Ishikawa (cell line): ENCODE data around the gene TTC3.

Source experiments
- CEBPB ChIP-seq: IDR thresholded peaks from 2 replicates; pipeline ENCODE4 v1.6.1; 2012
- CREB1 ChIP-seq: IDR thresholded peaks from 2 replicates; pipeline ENCODE4 v1.6.1; 2012; ENCODE audit warnings: low read depth
- EGR1 ChIP-seq: IDR thresholded peaks from 2 replicates; pipeline ENCODE4 v1.6.1; 2012
- EP300 ChIP-seq: IDR thresholded peaks from 2 replicates; pipeline ENCODE4 v1.6.1; 2012; ENCODE audit warnings: borderline replicate concordance
- FOXM1 ChIP-seq: IDR thresholded peaks from 2 replicates; pipeline ENCODE4 v1.6.1; 2012; ENCODE audit warnings: low read depth, borderline replicate concordance
- NFIC ChIP-seq: IDR thresholded peaks from 2 replicates; pipeline ENCODE4 v1.6.1; 2012
- RAD21 ChIP-seq: IDR thresholded peaks from 2 replicates; pipeline ENCODE4 v1.6.1; 2012; ENCODE audit warnings: low read depth
- REST ChIP-seq: IDR thresholded peaks from 2 replicates; pipeline ENCODE4 v1.6.1; 2012; ENCODE audit warnings: low read depth, mild to moderate bottlenecking
- TAF1 ChIP-seq: IDR thresholded peaks from 2 replicates; pipeline ENCODE4 v1.6.1; 2012; ENCODE audit warnings: low read depth, mild to moderate bottlenecking
- TCF12 ChIP-seq: IDR thresholded peaks from 2 replicates; pipeline ENCODE4 v1.6.1; 2012; ENCODE audit warnings: low read depth
- TEAD4 ChIP-seq: IDR thresholded peaks from 2 replicates; pipeline ENCODE4 v1.6.1; 2012
- USF1 ChIP-seq: IDR thresholded peaks from 2 replicates; pipeline ENCODE4 v1.6.1; 2012
- YY1 ChIP-seq: IDR thresholded peaks from 2 replicates; pipeline ENCODE4 v1.6.1; 2012; ENCODE audit warnings: low read depth
- ZBTB7A ChIP-seq: IDR thresholded peaks from 2 replicates; pipeline ENCODE4 v1.6.1; 2012; ENCODE audit warnings: low read depth
- TF ChIP-seq, protein P1 (sequence below): IDR thresholded peaks from 2 replicates; pipeline ENCODE4 v1.6.1; 2012

The TTC3 gene

GRCh38 chr21:37157938-37158337 lies 84.9 kb downstream of the TTC3 start:
- TF ChIP-seq EP300: no peak
- TF ChIP-seq TCF12: no peak
- TF ChIP-seq YY1: no peak
- TF ChIP-seq ZBTB7A: no peak
- TF ChIP-seq EGR1: no peak

DNA sequence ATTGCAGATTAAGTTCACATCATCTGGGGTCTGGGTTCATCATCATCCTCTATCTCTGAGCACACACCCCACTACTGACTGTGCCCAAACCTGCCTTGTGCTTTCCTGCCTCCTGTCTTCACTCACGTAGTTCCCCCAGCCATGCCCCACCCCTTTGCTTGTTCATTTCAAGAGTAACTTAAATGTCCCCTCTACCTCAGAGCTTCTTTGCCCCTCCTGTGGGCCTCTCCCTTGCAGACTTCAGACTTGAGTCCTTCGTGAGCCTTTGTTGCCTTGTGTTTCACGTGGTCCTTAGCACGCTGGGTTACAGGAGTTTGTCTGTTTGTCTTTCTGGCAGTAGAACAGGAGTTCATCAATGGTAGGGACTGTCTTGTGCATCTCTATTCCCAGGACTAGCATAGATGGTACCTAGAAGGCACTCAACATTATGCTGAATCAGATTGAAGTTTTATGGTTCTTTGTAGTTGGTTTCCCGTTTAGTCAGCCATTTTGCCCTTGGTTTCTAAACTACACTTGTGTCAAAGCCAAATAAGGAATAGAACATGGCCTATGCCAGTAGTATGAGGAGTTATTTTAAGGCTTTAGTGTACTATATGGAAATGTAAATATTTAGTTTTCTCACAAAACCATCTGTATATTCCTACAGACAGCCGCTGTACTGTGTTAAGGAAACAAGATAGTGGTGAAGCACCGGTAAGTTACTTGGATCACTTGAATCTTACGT lies 86.2 kb downstream of the TTC3 start:
- TF ChIP-seq RAD21: no peak
- TF ChIP-seq REST: no peak
- no peak for TF ChIP-seq EGR1
- no peak for TF ChIP-seq TAF1
- TF ChIP-seq CREB1: no peak

DNA sequence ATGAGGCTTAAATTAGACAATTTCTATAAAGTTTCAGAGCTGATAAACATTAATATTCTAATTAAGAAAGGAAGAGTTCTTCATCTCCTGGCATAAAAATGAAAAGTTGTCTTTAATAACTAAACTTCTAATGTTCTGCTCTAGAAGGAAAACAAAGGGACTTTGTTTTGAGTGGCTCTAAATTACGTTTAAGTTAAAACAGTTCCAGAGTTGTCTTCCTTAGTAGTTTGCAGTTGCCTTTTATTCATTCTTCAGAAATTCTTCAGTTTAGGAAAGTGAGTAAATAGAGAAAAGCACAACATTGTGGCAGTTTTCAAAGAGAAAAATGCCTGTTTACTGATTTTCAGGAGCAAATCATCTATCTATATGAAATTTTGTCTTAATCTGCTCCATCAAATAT lies 86.9 kb downstream of the TTC3 start:
- TF ChIP-seq EGR1: no peak
- no peak for TF ChIP-seq USF1
- TF ChIP-seq, protein P1, sequence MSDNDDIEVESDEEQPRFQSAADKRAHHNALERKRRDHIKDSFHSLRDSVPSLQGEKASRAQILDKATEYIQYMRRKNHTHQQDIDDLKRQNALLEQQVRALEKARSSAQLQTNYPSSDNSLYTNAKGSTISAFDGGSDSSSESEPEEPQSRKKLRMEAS: no peak
- no peak for TF ChIP-seq CEBPB
- TF ChIP-seq TCF12: no peak
- TF ChIP-seq ZBTB7A: no peak
- no peak for TF ChIP-seq REST
- TF ChIP-seq TEAD4: no peak
- TF ChIP-seq TAF1: no peak
- TF ChIP-seq CREB1: no peak

- TF ChIP-seq EGR1: no peak
- no peak for TF ChIP-seq ZBTB7A
- TF ChIP-seq EP300: no peak
- no peak for TF ChIP-seq CREB1
- TF ChIP-seq NFIC: no peak
- no peak for TF ChIP-seq RAD21
- TF ChIP-seq CEBPB: no peak
- no peak for TF ChIP-seq TCF12
- no peak for TF ChIP-seq USF1
- TF ChIP-seq TEAD4: no peak
- TF ChIP-seq FOXM1: no peak
- TF ChIP-seq REST: no peak
- TF ChIP-seq YY1: no peak
- TF ChIP-seq, protein P1: no peak
- no peak for TF ChIP-seq TAF1
These were observed 91.7 kb downstream of the TTC3 start for GRCh38 chr21:37164742-37165141.

GRCh38 chr21:37165586-37165985 lies 92.5 kb downstream of the TTC3 start:
- TF ChIP-seq NFIC (no peak), EP300 (no peak), RAD21 (no peak)
